ENCODE data around the gene MDK.

MDK gene

GRCh38 chr11:46348566-46349401 is 32.7 kb upstream of the MDK start:
- DNase-seq (ENCODE audit: low read depth), result no peak

GRCh38 chr11:46350695-46351094 is 30.8 kb upstream of the MDK start:
- DNase-seq (ENCODE audit: low read depth), result no peak

GRCh38 chr11:46351148-46351547 is 30.3 kb upstream of the MDK start:
- no peak for DNase-seq (ENCODE audit: low read depth)

- DNase-seq (ENCODE audit: low read depth), result no peak
Measured at GRCh38 chr11:46351606-46352005, 29.9 kb upstream of the MDK start.

- DNase-seq (ENCODE audit: low read depth), result no peak
Measured at GRCh38 chr11:46352063-46352841, 29.2 kb upstream of the MDK start.

- no peak for DNase-seq (ENCODE audit: low read depth)
Measured at GRCh38 chr11:46353698-46354097, 27.8 kb upstream of the MDK start.

- no peak for DNase-seq (ENCODE audit: low read depth)
Measured at GRCh38 chr11:46356924-46357482, 24.5 kb upstream of the MDK start.

GRCh38 chr11:46357483-46357936 is 24.0 kb upstream of the MDK start:
- DNase-seq (ENCODE audit: low read depth), result no peak

GRCh38 chr11:46359953-46360352 is 21.5 kb upstream of the MDK start:
- no peak for DNase-seq (ENCODE audit: low read depth)

GRCh38 chr11:46360878-46361277 is 20.6 kb upstream of the MDK start:
- DNase-seq (ENCODE audit: low read depth), result no peak

GRCh38 chr11:46361283-46362155 is 19.9 kb upstream of the MDK start:
- no peak for DNase-seq (ENCODE audit: low read depth)

GRCh38 chr11:46362156-46363030 is 19.1 kb upstream of the MDK start:
- DNase-seq (ENCODE audit: low read depth), result no peak

GRCh38 chr11:46363031-46363407 is 18.4 kb upstream of the MDK start:
- DNase-seq (ENCODE audit: low read depth), result peak; percentile 42

- DNase-seq (ENCODE audit: low read depth), result no peak
Measured at GRCh38 chr11:46363455-46364005, 17.9 kb upstream of the MDK start.

- DNase-seq (ENCODE audit: low read depth), result no peak
Measured at GRCh38 chr11:46364056-46364455, 17.4 kb upstream of the MDK start.

- no peak for DNase-seq (ENCODE audit: low read depth)
Measured at GRCh38 chr11:46364791-46365190, 16.7 kb upstream of the MDK start.

GRCh38 chr11:46366260-46366659 is 15.2 kb upstream of the MDK start:
- no peak for DNase-seq (ENCODE audit: low read depth)

GRCh38 chr11:46366661-46367161 is 14.8 kb upstream of the MDK start:
- no peak for DNase-seq (ENCODE audit: low read depth)

GRCh38 chr11:46367244-46367915 is 14.1 kb upstream of the MDK start:
- no peak for DNase-seq (ENCODE audit: low read depth)

- DNase-seq (ENCODE audit: low read depth), result no peak
Measured at GRCh38 chr11:46367916-46368267, 13.6 kb upstream of the MDK start.

All from stromal cell of bone marrow (primary cell).